Esophagus squamous epithelium (tissue), 4 donors: Measurements from ENCODE around the gene CRTAC1.

Experiments
- CTCF ChIP-seq, 6 experiments: fragments of 450-650 bp in 4 of 6; fragments of 200-600 bp in 2 of 6; sonication (generic) in 2 of 6; IDR thresholded peaks; one replicate each; pipeline ENCODE4 v1.5.1; 2016 to 2019; ENCODE audit warnings: antibody characterized with exemption in 6 of 6, mild to moderate bottlenecking in 4 of 6, moderate library complexity in 4 of 6
- POLR2A ChIP-seq, 4 donors: fragments of 450-650 bp; IDR thresholded peaks; one replicate each; pipeline ENCODE4 v1.6.1; 2017; ENCODE audit warnings: antibody characterized with exemption in 4 of 4, mild to moderate bottlenecking in 4 of 4, moderate library complexity in 3 of 4

GRCh38 chr10:97936126-97936525 is 94.3 kb downstream of the CRTAC1 start:
- TF ChIP-seq CTCF (IDR thresholded peaks at IDR 0.05) (no peak), POLR2A (IDR thresholded peaks at IDR 0.05) (no peak)
